Naive thymus-derived CD8-positive, alpha-beta T cell (primary cell): Measurements from ENCODE around the gene TTBK1. TPM values are rescaled to one million over a fixed set of nuclear protein-coding genes. Genes with fewer than 3 reads are reported as not detected.
A peak's percentile ranks its signal among the peaks of the same experiment; 100 is the strongest.

Source experiments
- ATAC-seq, 2 donors: fragments of 150-1000 bp; cut with Tn5 transposase in 1 of 2; sonication (Bioruptor Pico), chemical (Tn5 transposase) in 1 of 2; 1 replicate in 1 of 2; 2 replicates in 1 of 2; pipeline ENCODE4 v1.10.0; 2021; ENCODE audit warnings: mild to moderate bottlenecking in 2 of 2, moderate library complexity in 2 of 2
- POLR2A ChIA-PET: fragments of 350-600 bp; sonication (Branson Sonifier 250); formaldehyde crosslinking; loops from one replicate; lab custom pipeline; 2021; ENCODE audit warnings: antibody characterized with exemption; lab: Charles Lee
- DNase-seq, 10 donors: peaks; one replicate each; pipeline versions ENCODE4 v3.0.0 to v3.0.0-alpha.2; 2020 to 2022
- H3K27ac Mint-ChIP-seq, 10 donors: one replicate each; pipeline ENCODE4 v1.8.0; 2020 to 2022; ENCODE audit warnings: mild to moderate bottlenecking in 10 of 10, mixed read lengths in 10 of 10, moderate library complexity in 4 of 10, inconsistent platforms in 1 of 10
- H3K27me3 Mint-ChIP-seq, 5 donors: one replicate each; pipeline ENCODE4 v1.8.0; 2021 to 2022; ENCODE audit warnings: mixed read lengths in 5 of 5
- H3K36me3 Mint-ChIP-seq, 3 donors: one replicate each; pipeline ENCODE4 v1.8.0; 2020 to 2022; ENCODE audit warnings: mixed read lengths in 3 of 3, mild to moderate bottlenecking in 2 of 3, inconsistent platforms in 1 of 3
- H3K4me1 Mint-ChIP-seq, 4 donors: one replicate each; pipeline ENCODE4 v1.8.0; 2021 to 2022; ENCODE audit warnings: mixed read lengths in 4 of 4
- H3K4me3 Mint-ChIP-seq, 10 donors: one replicate each; pipeline ENCODE4 v1.8.0; 2020 to 2022; ENCODE audit warnings: mild to moderate bottlenecking in 10 of 10, mixed read lengths in 10 of 10, moderate library complexity in 6 of 10, inconsistent platforms in 1 of 10
- H3K9me3 Mint-ChIP-seq, 9 donors: one replicate each; pipeline ENCODE4 v1.8.0; 2020 to 2022; ENCODE audit warnings: mixed read lengths in 9 of 9, mild to moderate bottlenecking in 3 of 9, inconsistent platforms in 1 of 9, moderate library complexity in 1 of 9
- polyA plus RNA-seq, 3 donors: library from polyadenylated mRNA; unstranded; fragments of 300-500 nt; fragmentation: Illumina TruSeq; gene quantifications; one replicate each; pipeline ENCODE4 v1.2.3, GENCODE V29; 2021
- total RNA-seq, 8 experiments: library from RNA in 2 of 8; stranded (reverse) in 2 of 8; gene quantifications; one replicate each; pipeline ENCODE4 v1.2.3 and lab custom pipeline; 2021 to 2026

Gene TTBK1
- total and polyA plus RNA-seq, 5 experiments from 2014 or later = not detected

DNA sequence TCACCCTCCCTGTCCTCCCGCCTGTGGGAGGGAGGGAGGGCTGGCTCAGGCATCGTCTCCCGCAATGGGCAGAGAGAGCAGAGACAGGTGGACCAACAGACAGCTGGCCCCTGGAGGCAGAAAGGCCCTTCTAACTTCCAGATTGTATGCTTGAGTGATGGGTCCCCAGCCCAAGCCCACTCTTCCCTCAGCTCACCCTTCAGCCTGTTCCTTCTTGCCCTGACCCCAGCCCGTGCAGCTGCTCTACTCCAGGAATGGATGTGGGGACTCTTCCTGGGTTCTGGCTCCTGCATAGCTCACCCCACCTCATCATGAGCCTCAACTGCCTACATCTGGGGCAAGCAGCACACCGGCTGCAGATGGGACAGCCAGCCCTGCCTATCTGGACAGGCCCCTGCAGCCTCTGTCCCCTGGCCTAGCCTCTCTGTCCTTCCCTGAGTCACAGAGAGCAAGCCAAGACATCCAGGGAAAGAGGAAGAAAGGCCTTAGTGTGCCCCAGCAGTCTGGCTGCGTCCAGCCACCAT is 43.2 kb downstream of the TTBK1 start:
- H3K4me1 Mint-ChIP-seq = peaks cover 0 to 3% (median under 1%) of the 10 kb centered on the region in 4 donors
- DNase-seq (no peak), ATAC-seq (no peak)
- no peak overlapping the region for H3K27ac Mint-ChIP-seq
- no peak overlapping the region for H3K4me3 Mint-ChIP-seq
- POLR2A ChIA-PET = no interaction called here
- no peaks in the 10 kb centered on the region for H3K36me3 Mint-ChIP-seq
- H3K27me3 Mint-ChIP-seq = peaks cover 8 to 43% (median 22%) of the 10 kb centered on the region in 5 donors
- no peaks in the 10 kb centered on the region for H3K9me3 Mint-ChIP-seq

DNA sequence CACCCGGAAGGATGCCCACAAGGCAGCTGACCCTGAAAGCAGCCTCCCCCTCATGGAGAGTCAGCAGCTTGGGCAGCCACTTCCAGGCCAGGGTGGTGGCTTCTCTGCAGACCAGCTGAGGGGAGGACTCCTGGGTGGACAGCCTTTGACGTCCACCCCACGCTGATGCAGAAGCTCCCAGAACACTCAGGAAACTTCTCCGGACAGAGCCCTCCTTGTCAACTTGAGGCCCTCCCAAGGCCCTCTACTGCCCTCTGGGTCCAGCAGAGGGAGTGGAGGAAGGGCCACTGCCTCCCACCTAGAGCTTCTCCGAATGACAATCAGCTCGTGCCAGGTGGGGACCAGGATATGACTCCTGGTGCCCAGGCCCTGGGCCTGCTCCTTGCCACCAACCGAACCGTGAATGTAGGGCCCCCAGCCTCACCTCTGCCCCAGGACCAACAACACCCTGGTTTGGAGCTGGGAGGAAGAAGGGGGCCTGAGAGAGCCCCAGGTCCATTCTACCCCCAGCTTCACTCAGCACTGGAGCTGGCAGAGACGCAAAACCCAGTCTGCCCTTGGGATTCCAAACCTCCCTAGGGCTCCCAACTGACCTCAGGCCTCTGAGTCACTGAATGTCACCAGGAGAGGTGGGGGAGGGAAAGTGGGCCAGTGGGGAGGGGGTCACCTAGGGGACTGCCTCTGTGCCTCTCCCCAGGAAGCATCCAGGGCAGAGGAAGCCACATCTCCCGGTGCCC is 43.9 kb downstream of the TTBK1 start:
- peak in 1 of 10 donors; percentile 49 for DNase-seq
- Mint-ChIP-seq H3K27me3 (peaks cover 6 to 36% (median 18%) of the 10 kb centered on the region in 5 donors), H3K9me3 (no peaks in the 10 kb centered on the region), H3K4me1 (peaks cover 0 to 3% (median under 1%) of the 10 kb centered on the region in 4 donors), H3K27ac (no peak overlapping the region), H3K36me3 (no peaks in the 10 kb centered on the region), H3K4me3 (no peak overlapping the region)
- POLR2A ChIA-PET = no interaction called here
- ATAC-seq = no peak

DNA sequence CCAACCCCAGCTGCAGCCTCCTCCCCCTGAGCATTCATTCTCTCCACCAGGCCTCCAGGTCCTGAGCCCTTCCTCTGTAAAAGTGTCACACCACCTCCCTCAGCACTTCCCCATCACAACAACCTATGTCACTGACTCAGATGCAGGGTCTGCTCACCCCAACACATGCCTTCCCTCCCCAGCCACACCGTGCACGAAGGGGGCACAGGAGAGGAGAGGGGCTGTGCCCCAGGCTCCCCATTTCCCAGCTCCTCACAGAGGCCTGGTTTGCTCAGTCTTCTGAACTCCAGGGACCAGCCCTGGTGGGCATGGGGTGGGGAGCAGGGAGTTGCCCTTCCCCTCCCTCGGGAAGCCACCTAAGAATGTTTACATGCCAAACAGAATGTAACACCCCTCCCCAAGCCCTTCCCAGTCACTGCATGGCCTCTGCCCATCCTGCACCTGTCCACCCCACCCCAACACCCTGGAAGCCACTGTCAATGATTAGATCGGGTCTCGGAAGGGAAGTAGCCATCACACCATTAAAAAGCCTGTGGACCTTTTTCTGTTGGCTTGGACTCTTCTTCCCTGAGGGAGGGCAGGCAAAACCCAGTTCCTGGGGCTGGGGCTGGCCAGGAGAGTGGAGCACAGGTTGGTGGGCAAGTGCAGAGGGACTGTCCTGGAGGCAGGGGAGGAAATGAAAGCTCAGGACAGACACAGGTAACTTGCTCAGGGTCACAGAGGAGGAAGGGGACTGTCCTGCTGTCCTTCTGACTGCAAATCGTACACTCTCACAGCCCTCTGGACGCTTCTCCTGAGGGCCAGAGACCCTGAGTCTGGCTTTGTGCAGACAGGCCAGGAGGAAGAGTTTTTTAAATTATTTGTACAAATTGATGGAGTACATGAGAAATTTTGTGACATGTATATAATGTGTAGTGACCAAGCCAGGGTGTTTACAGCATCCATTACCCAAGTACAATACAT is 44.7 kb downstream of the TTBK1 start:
- POLR2A ChIA-PET = no interaction called here
- Mint-ChIP-seq H3K4me1 (peaks cover 0 to 3% (median under 1%) of the 10 kb centered on the region in 4 donors), H3K36me3 (no peaks in the 10 kb centered on the region), H3K27me3 (peaks cover 6 to 30% (median 12%) of the 10 kb centered on the region in 5 donors), H3K9me3 (no peaks in the 10 kb centered on the region), H3K4me3 (no peak overlapping the region), H3K27ac (peak overlapping the region in 1 of 10 donors; percentile 89)
- DNase-seq = peak in 1 of 10 donors; percentile 52
- ATAC-seq = no peak

DNA sequence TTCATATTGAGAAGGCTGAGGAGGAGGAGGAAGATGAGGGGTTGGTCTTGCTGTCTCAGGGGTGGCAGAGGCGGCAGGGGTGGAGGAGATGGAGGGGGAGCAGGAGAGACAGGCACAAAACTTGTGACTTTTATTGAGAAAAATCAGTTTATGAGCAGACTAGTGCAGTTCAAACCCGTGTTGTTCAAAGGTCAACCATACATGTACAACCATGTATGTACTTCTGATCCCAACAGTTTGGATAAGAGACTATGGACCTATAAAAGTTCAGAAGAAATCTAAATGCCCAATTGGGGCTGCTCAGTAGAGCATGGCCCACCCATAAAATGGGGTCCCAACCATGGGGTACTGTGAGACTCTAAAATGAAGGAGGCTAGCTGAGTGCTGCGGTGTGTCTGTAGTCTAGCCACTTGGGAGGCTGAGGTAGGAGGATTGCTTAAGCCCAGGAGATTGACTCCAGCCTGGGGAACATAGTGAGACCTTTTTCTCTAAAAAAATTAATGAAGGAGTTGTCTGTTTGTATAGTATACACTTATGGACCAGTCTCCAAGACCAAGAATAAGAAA is 47.1 kb downstream of the TTBK1 start:
- POLR2A ChIA-PET = no interaction called here
- ATAC-seq (no peak), DNase-seq (no peak)
- H3K4me1 Mint-ChIP-seq = peaks cover 0 to 3% (median under 1%) of the 10 kb centered on the region in 4 donors
- no peak overlapping the region for H3K27ac Mint-ChIP-seq
- no peak overlapping the region for H3K4me3 Mint-ChIP-seq
- H3K27me3 Mint-ChIP-seq = peaks cover 6 to 28% (median 12%) of the 10 kb centered on the region in 5 donors
- H3K36me3 Mint-ChIP-seq = no peaks in the 10 kb centered on the region
- no peaks in the 10 kb centered on the region for H3K9me3 Mint-ChIP-seq

DNA sequence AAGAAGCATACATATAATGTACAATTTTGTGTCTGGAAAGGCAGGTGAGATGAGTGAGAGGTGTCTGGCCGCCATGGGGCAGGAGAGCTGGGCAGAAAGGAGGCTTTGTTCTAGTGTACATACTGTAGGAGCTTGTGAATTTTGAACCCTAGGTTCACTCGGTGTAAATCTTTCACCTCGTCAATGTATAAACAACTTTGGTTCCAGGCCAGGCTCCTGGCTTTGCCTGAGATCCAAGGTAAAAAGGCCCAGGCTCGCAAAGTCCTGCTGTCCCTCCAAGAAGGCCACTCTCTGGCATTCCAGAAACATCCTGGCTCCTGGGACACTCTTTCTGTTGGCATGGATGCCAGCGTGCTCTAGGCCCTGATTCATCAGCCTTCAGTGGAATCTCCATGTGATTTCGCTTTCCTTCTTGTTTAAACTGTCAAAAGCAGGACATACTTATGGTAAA is 47.6 kb downstream of the TTBK1 start:
- Mint-ChIP-seq H3K27ac (peak overlapping the region in 1 of 10 donors; percentile 29), H3K4me3 (no peak overlapping the region), H3K9me3 (no peaks in the 10 kb centered on the region), H3K4me1 (no peaks in the 10 kb centered on the region), H3K36me3 (no peaks in the 10 kb centered on the region), H3K27me3 (peaks cover 3 to 22% (median 8%) of the 10 kb centered on the region in 5 donors)
- ATAC-seq (no peak), DNase-seq (no peak)
- POLR2A ChIA-PET = no interaction called here

DNA sequence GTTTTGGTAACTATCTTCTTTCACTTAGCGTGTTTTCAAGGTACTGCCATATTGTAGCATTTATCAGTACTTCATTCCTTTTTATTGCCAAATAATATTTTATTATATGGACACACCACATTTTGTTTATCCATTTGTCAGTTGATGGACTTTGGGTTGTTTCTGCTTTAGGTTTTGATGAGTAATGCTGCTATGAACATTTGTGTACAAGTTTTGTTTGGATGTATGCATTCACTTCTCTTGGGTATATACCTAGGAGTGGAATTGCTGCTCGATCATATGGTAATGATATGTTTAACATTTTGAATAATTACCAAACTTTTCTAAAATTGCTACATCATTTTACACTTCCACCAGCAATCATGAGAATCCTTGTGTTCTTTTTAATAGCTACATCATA is 48.4 kb downstream of the TTBK1 start:
- Mint-ChIP-seq H3K4me3 (no peak overlapping the region), H3K4me1 (no peaks in the 10 kb centered on the region), H3K9me3 (no peaks in the 10 kb centered on the region), H3K36me3 (no peaks in the 10 kb centered on the region), H3K27me3 (peaks cover 2 to 15% (median 9%) of the 10 kb centered on the region in 5 donors), H3K27ac (no peak overlapping the region)
- no peak for DNase-seq
- POLR2A ChIA-PET = no interaction called here
- ATAC-seq = no peak

DNA sequence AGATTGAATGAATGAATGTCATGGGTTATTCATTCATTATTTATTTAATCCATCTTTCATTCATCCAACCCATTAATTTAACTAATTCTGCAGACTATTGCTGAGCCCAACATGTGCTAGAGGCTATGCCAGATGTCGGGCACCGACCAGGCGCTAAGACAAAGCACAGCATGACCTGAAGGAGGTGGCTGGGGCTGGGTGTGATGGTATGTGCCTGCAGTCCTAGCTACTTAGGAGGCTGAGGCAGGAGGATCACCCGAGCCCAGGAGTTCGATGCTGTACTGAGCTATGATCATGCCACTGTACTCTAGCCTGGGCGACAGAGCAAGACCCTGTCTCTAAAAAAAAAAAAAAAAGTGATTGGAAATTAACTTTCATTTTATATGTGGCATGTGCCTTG is 49.1 kb downstream of the TTBK1 start:
- Mint-ChIP-seq H3K4me1 (no peaks in the 10 kb centered on the region), H3K4me3 (no peak overlapping the region), H3K36me3 (no peaks in the 10 kb centered on the region), H3K27ac (peak overlapping the region in 1 of 10 donors; percentile 9), H3K9me3 (no peaks in the 10 kb centered on the region), H3K27me3 (peaks cover 0 to 12% (median 7%) of the 10 kb centered on the region in 5 donors)
- DNase-seq = no peak
- POLR2A ChIA-PET = no interaction called here
- no peak for ATAC-seq

DNA sequence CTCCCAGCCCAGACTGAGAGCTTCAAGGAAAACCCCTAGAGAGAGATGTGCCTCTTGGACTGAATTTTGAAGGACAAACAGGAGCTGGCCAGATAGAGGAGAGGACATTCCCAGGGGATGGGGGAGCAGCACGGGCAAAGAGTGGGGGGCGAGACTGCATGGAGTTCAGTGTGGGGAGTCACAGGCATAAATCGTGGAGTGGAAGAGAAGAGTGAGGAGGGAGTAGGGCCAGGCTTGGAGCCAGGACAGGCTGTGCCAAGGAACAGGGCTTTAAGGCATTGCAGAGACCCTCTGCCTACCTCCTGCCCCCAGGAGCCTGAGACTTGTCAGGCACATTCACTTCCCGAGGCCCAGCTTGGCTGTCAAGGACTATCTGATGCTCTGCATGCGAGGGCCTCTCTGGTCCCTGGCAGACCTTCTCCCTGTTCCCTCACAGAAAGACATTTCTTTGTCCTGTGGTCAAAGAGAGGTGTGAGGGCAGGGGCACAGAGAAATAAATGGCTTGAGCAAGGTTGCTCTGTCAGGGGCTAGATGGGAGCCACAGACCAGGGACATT is 49.6 kb downstream of the TTBK1 start:
- POLR2A ChIA-PET = no interaction called here
- no peak for ATAC-seq
- H3K9me3 Mint-ChIP-seq = no peaks in the 10 kb centered on the region
- H3K4me1 Mint-ChIP-seq = no peaks in the 10 kb centered on the region
- H3K27ac Mint-ChIP-seq = peak overlapping the region in 1 of 10 donors; percentile 9
- H3K27me3 Mint-ChIP-seq = peaks cover 0 to 10% (median 3%) of the 10 kb centered on the region in 5 donors
- no peaks in the 10 kb centered on the region for H3K36me3 Mint-ChIP-seq
- H3K4me3 Mint-ChIP-seq = no peak overlapping the region
- no peak for DNase-seq

DNA sequence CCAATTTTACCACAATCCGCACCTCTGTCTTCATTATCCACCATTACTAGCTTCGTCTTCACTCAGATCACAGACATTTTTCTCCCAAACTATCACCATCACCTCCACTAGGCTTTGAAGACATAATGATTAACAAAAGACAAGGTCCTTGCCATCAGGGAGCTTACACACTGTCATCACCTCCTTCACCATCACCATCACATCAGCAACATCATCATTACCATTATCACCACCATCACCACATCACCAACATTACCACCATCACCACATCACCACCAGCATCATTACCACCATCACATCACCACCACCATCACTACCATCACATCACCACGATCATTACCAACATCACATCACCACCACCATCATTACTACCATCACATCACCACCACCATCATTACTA is 50.4 kb downstream of the TTBK1 start:
- POLR2A ChIA-PET = no interaction called here
- Mint-ChIP-seq H3K4me1 (no peaks in the 10 kb centered on the region), H3K4me3 (no peak overlapping the region), H3K36me3 (no peaks in the 10 kb centered on the region), H3K9me3 (no peaks in the 10 kb centered on the region), H3K27ac (no peak overlapping the region), H3K27me3 (peaks cover 0 to 13% (median under 1%) of the 10 kb centered on the region in 5 donors)
- DNase-seq (no peak), ATAC-seq (no peak)

DNA sequence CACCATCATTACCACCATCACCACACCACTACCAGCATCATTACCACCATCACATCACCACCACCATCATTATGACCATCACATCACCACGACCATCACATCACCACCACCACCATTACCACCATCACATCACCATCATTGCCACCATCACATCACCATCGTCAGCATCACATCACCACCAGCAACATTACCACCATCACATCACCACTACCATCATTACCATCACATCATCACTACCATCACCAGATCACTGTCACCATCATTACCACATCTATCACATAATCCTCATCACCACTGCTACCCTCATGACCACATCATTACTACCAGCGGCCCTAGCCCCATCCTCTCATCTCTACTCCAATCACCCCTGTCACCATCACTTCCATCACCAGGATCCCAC is 51.3 kb downstream of the TTBK1 start:
- POLR2A ChIA-PET = no interaction called here
- DNase-seq (no peak), ATAC-seq (no peak)
- Mint-ChIP-seq H3K36me3 (no peaks in the 10 kb centered on the region), H3K4me3 (no peak overlapping the region), H3K4me1 (no peaks in the 10 kb centered on the region), H3K27ac (no peak overlapping the region), H3K27me3 (peaks cover 1 to 17% (median 4%) of the 10 kb centered on the region in 5 donors), H3K9me3 (no peaks in the 10 kb centered on the region)

DNA sequence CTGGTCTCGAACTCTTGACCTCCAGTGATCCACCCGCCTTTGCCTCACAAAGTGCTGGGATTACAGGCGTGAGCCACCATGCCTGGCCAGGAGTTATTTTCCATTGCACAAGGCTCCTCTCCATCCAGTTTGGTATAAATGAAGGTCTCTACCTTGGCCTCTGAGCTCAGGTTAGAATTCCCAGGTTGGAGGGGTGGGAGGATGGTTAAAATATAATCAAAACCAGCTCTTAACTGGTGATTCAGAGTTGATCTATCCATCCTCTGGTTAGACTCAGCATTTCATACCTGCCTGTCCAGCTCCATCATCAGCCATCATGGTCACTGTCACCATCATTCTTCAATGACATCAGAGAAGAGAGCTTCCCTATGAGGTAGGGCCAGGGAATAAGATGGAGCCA is 52.2 kb downstream of the TTBK1 start:
- no peak overlapping the region for H3K27ac Mint-ChIP-seq

More for the DNA sequence above, 52.2 kb downstream of the TTBK1 start:
- POLR2A ChIA-PET = interaction anchor here (0.6 to 0.7 kb wide), 2 partner anchors 19 to 119 kb away, joined by 3 read pairs; no protein-coding TSS in a partner anchor
- DNase-seq (no peak), ATAC-seq (no peak)
- Mint-ChIP-seq H3K36me3 (no peaks in the 10 kb centered on the region), H3K4me1 (peaks cover 0 to 2% (median 0%) of the 10 kb centered on the region in 4 donors), H3K27me3 (peaks cover 4 to 22% (median 9%) of the 10 kb centered on the region in 5 donors), H3K9me3 (no peaks in the 10 kb centered on the region), H3K4me3 (no peak overlapping the region)
